ENCODE results near the gene KLK11. TPM values are rescaled to one million over a fixed set of nuclear protein-coding genes. Genes with fewer than 3 reads are reported as not detected.

Gene KLK11
- total RNA-seq, 4 donors from 2014 or later: 219 to 420 (median 258) TPM

- intact Hi-C loops (cut with DNase I; ENCODE audit: low total_unique reads): no loop called here
- no peak for TF ChIP-seq POLR2A (IDR thresholded peaks at IDR 0.05)
- TF ChIP-seq, protein P1, sequence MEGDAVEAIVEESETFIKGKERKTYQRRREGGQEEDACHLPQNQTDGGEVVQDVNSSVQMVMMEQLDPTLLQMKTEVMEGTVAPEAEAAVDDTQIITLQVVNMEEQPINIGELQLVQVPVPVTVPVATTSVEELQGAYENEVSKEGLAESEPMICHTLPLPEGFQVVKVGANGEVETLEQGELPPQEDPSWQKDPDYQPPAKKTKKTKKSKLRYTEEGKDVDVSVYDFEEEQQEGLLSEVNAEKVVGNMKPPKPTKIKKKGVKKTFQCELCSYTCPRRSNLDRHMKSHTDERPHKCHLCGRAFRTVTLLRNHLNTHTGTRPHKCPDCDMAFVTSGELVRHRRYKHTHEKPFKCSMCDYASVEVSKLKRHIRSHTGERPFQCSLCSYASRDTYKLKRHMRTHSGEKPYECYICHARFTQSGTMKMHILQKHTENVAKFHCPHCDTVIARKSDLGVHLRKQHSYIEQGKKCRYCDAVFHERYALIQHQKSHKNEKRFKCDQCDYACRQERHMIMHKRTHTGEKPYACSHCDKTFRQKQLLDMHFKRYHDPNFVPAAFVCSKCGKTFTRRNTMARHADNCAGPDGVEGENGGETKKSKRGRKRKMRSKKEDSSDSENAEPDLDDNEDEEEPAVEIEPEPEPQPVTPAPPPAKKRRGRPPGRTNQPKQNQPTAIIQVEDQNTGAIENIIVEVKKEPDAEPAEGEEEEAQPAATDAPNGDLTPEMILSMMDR (IDR thresholded peaks at IDR 0.05): no peak
- 77 to 82% methylated on average over 3 to 4 of the region's 4 CpGs for WGBS, 2 donors
- DNase-seq (ENCODE audit: low spot score in 2 of 2): no peak
- no peak overlapping the region for H3K4me3 ChIP-seq (ENCODE audit: low read depth, poor library complexity, severe bottlenecking)
Measured at GRCh38 chr19:50982186-50982585, 44.2 kb downstream of the KLK11 start.

DNA sequence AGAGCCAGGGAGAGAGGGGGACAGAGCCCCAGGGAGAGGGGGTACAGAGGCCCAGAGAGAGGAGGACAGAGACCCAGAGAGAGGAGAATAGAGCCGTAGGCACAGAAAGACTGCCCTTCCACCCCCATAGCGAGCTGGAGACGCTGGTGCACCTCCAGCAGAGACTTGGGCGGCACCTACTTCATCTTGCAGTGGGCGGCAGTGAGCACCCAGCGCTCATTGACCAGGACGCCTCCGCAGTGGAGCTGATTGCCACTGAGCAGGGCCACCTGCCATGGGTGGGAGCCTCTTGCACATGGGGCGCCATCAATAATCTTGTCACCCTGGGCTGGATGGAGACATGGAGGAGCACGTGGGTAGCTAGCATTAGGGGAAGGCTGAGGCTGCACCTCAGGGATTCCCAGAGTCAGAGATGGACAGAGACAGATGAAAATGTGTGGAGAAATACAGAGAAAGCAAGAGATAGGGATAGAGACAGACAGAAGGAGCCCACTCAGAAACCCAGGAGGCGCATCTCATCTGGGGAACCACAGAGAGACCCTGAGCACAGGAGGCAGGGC lies 44.7 kb downstream of the KLK11 start:
- no peak for DNase-seq (ENCODE audit: low spot score in 2 of 2)
- intact Hi-C loops (cut with DNase I; ENCODE audit: low total_unique reads): no loop called here
- no peak overlapping the region for H3K4me3 ChIP-seq (ENCODE audit: low read depth, poor library complexity, severe bottlenecking)
- WGBS, 2 donors: 57 to 64% methylated on average over 7 to 11 of the region's 11 CpGs
- TF ChIP-seq, protein P1 (IDR thresholded peaks at IDR 0.05): no peak
- no peak for TF ChIP-seq POLR2A (IDR thresholded peaks at IDR 0.05)

GRCh38 chr19:50980208-50980607 lies 46.2 kb downstream of the KLK11 start:
- 64 to 83% methylated on average over 9 to 13 of the region's 13 CpGs for WGBS, 2 donors
- intact Hi-C loops (cut with DNase I; ENCODE audit: low total_unique reads): no loop called here
- no peak for DNase-seq (ENCODE audit: low spot score in 2 of 2)
- H3K4me3 ChIP-seq (ENCODE audit: low read depth, poor library complexity, severe bottlenecking): no peak overlapping the region
- no peak for TF ChIP-seq POLR2A (IDR thresholded peaks at IDR 0.05)
- TF ChIP-seq, protein P1 (IDR thresholded peaks at IDR 0.05): no peak

DNA sequence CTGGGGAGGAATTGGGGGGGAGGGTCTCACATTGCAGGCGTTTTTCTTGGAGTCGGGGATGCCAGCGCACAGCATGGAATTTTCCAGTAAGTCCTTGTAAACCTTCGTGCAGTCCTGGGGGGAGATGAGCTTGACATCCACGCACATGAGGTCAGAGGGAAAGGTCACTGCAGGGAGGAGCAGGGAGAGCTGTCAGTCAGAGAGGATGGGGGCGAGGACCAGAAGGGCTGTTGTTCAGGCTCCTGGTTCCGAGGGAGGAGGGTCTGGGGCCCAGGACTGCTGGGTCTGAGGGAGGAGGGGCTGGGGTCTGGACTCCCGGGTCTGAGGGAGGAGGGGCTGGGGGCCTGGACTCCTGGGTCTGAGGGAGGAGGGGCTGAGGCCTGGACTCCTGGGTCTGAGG lies 46.7 kb downstream of the KLK11 start:
- no peak for DNase-seq (ENCODE audit: low spot score in 2 of 2)
- H3K4me3 ChIP-seq (ENCODE audit: low read depth, poor library complexity, severe bottlenecking): no peak overlapping the region
- 44 to 47% methylated on average over 8 of the region's 8 CpGs for WGBS, 2 donors
- intact Hi-C loops (cut with DNase I; ENCODE audit: low total_unique reads): no loop called here
- no peak for TF ChIP-seq POLR2A (IDR thresholded peaks at IDR 0.05)
- TF ChIP-seq, protein P1 (IDR thresholded peaks at IDR 0.05): no peak

- DNase-seq (ENCODE audit: low spot score in 2 of 2): no peak
- no peak overlapping the region for H3K4me3 ChIP-seq (ENCODE audit: low read depth, poor library complexity, severe bottlenecking)
- intact Hi-C loops (cut with DNase I; ENCODE audit: low total_unique reads): no loop called here
- WGBS, 2 donors: 43 to 55% methylated on average over 5 of the region's 5 CpGs
- TF ChIP-seq, protein P1 (IDR thresholded peaks at IDR 0.05): no peak
Measured at GRCh38 chr19:50978772-50979390, 47.5 kb downstream of the KLK11 start.

DNA sequence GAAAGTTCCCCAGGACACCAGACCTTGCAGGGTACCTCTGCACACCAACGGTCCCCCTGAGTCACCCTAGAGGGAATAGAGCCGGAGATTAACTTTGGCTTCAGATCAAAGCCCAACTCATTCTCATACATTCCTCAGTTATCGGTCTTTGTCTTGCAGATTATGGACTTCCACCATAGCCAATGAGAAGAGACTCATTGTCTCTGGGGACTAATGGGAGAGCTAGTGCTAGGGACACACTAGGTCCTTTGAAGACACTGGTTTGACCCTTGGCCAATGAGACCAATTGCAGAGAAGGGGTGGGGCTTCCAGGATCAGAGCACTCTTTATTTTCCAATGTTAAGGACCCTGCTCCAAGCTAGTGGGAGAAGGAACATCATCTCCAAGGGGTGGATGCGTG lies 48.8 kb downstream of the KLK11 start:
- 70 to 74% methylated on average over 4 of the region's 4 CpGs for WGBS, 2 donors
- no peak for DNase-seq (ENCODE audit: low spot score in 2 of 2)

More for the DNA sequence above, 48.8 kb downstream of the KLK11 start:
- H3K4me3 ChIP-seq (ENCODE audit: low read depth, poor library complexity, severe bottlenecking): no peak overlapping the region
- TF ChIP-seq POLR2A (IDR thresholded peaks at IDR 0.05): no peak
- TF ChIP-seq, protein P1 (IDR thresholded peaks at IDR 0.05): no peak
- intact Hi-C loops (cut with DNase I; ENCODE audit: low total_unique reads): no loop called here
